ENCODE data around the gene TPM3. TPM values are rescaled to one million over a fixed set of nuclear protein-coding genes. Genes with fewer than 3 reads are reported as not detected.
"Not testable (repeated sequence)": the region's sequence is repeated elsewhere in the genome, so short reads cannot be mapped to it uniquely, and the experiment has no call there.

TPM3 gene
- total and polyA plus RNA-seq, 12 donors = 75.2 to 345 (median 114) TPM

DNA sequence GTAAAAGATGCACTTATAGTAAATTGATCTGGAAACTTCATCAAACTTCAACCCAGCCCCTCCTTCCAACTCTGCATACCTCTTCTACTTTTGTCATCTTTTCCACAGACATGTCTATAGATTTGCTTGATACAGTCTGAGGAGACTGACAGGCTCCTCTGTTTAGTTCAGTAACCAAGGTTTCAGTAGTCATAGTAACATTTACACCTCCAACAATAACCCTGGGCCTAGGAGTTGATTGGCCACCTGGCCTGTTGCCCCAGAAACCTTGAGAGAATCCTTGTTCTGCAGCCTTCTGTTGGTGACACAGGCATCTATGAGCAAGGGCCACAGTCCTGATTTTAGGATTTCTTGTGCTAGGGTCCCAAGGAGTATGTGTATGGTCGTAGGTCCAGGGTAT, 14.3 kb upstream of the TPM3 start, which contains the start of gene CFAP141:
Gene CFAP141 (minus strand): TSS at position 138 of the 400 bp plus-strand sequence. CDS start 26 bp downstream, at position 112.
- no peaks in the 10 kb centered on the region for H3K9me3 ChIP-seq
- no peak within 1 kb of the TSS for H3K4me3 ChIP-seq
- H3K4me1 ChIP-seq = no peaks in the 10 kb centered on the region
- ATAC-seq = peak in 1 of 8 donors; percentile 17
- H3K27ac ChIP-seq = no peak within 1 kb of the TSS
- peaks cover 0 to 69% (median 54%) of the 10 kb centered on the region in 9 donors for H3K36me3 ChIP-seq
- intact Hi-C loops (cut with DNase I) = loop anchor here in 2 of 10 donors (10.0 kb wide), 1 partner anchor 59 kb away; no protein-coding TSS in a partner anchor
- DNase-seq = no peak
- TF ChIP-seq, protein P1, sequence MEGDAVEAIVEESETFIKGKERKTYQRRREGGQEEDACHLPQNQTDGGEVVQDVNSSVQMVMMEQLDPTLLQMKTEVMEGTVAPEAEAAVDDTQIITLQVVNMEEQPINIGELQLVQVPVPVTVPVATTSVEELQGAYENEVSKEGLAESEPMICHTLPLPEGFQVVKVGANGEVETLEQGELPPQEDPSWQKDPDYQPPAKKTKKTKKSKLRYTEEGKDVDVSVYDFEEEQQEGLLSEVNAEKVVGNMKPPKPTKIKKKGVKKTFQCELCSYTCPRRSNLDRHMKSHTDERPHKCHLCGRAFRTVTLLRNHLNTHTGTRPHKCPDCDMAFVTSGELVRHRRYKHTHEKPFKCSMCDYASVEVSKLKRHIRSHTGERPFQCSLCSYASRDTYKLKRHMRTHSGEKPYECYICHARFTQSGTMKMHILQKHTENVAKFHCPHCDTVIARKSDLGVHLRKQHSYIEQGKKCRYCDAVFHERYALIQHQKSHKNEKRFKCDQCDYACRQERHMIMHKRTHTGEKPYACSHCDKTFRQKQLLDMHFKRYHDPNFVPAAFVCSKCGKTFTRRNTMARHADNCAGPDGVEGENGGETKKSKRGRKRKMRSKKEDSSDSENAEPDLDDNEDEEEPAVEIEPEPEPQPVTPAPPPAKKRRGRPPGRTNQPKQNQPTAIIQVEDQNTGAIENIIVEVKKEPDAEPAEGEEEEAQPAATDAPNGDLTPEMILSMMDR (IDR thresholded peaks at IDR 0.05) = no peak
- 76 to 91% methylated on average over 1 of the region's 1 CpG for WGBS, 2 donors
- H3K27me3 ChIP-seq = no peaks in the 10 kb centered on the region

DNA sequence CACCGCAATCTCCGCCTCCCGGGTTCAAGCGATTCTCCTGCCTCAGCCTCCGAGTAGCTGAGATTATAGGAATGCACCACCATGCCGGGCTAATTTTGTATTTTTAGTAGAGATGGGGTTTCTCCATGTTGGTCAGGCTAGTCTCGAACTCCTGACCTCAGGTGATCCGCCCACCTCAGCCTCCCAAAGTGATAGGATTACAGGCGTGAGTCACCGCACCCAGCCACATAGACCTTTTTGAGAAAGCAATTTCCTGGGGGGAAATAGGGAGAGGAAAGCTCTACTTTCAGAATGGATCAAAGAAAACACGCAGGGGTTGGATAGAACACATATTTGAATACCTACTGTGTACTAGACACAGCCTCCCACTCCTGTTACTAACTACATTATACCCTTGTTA, 13.9 kb upstream of the TPM3 start:
- not testable (repeated sequence) for ATAC-seq, H3K27ac ChIP-seq, H3K4me3 ChIP-seq, H3K27me3 ChIP-seq, H3K4me1 ChIP-seq, H3K9me3 ChIP-seq, DNase-seq
- H3K36me3 ChIP-seq = peaks cover 0 to 65% (median 51%) of the 10 kb centered on the region in 9 donors
- WGBS, 2 donors = 94 to 95% methylated on average over 11 of the region's 11 CpGs
- intact Hi-C loops (cut with DNase I) = loop anchor here in 2 of 10 donors (10.0 kb wide), 1 partner anchor 59 kb away; no protein-coding TSS in a partner anchor

DNA sequence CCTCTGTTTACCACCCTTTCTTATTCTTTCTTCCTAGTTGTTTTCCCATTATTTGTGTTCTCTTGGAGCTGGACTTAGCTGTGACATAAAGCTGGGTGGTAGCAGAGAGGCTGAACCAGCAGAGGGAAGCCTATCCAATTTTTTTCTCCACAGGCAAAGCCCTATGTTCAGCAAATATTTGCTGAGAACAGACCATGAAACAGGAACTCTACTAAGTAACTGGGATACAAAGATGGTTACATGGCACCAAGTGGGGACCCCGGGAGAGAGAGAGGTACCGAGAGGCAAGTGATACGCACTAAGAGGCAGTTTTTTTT, 7.6 kb upstream of the TPM3 start:
- no peaks in the 10 kb centered on the region for H3K9me3 ChIP-seq
- intact Hi-C loops (cut with DNase I) = loop anchor here in 6 of 10 donors (1.0 to 10.0 kb wide), 5 partner anchors 67 to 135 kb away; partner anchors contain the start of gene HAX1 (in 5 of the 6)
- ATAC-seq = peak in 6 of 8 donors; percentile 14 to 29 (median 22)
- H3K36me3 ChIP-seq = peaks cover 0 to 3% (median 0%) of the 10 kb centered on the region in 9 donors
- peaks cover 0 to 8% (median 4%) of the 10 kb centered on the region in 9 donors for H3K4me1 ChIP-seq
- H3K27me3 ChIP-seq = no peaks in the 10 kb centered on the region
- no peak for DNase-seq
- TF ChIP-seq, protein P1 (IDR thresholded peaks at IDR 0.05) = no peak
- H3K27ac ChIP-seq = no peak overlapping the region
- WGBS, 2 donors = 91 to 97% methylated on average over 3 of the region's 3 CpGs
- H3K4me3 ChIP-seq = no peak overlapping the region

DNA sequence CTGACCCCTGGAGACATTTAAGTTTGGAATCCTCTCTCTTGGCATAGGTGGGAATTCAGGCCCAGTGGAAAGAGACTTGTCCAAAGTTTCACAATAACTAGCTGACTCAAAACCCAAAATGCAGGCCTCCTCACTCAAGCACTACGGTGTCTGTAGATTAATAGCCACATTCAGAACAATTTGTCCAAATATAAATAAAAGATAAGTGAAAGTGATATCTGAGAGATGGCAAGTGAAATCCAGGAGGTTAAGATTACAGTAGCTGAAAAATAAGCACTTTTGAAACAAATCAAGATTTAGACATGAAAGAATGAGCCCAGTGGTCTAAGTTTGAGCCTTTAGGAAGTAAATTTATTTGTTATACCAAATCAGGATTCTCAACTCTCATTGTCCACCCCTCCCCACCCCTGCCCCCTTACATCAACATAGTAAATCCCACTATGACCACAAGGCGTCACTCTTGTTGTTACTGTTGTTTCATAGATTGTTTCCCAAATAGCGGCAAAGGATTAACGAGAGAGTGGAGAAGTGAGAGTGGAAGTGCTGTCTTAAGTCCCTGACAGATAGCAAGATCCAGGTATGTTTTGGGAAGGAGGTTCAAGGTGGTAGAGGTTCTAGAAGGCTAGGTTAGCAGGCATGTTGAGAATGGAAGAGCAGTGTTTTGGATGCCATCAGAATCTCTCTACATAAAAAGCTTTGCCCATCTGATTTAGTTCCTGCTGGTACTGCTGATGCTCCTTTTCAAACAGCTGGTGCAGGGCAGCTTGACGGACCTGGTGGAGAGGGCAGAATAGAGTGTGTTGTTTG, 7.1 kb upstream of the TPM3 start:
- peak in 1 of 2 donors; percentile 61 for DNase-seq
- Histone ChIP-seq H3K27me3 (no peaks in the 10 kb centered on the region), H3K4me3 (no peak overlapping the region), H3K36me3 (no peaks in the 10 kb centered on the region), H3K27ac (no peak overlapping the region), H3K9me3 (no peaks in the 10 kb centered on the region), H3K4me1 (peaks cover 0 to 8% (median 4%) of the 10 kb centered on the region in 9 donors)
- peak; percentile 49 to 81 (median 74) for ATAC-seq
- TF ChIP-seq, protein P1 (IDR thresholded peaks at IDR 0.05) = peak in 8 of 9 donors; percentile 21 to 67 (median 56)
- WGBS, 2 donors = 9 to 14% methylated on average over 5 of the region's 5 CpGs
- intact Hi-C loops (cut with DNase I) = loop anchor here in 6 of 10 donors (1.0 to 10.0 kb wide), 5 partner anchors 68 to 136 kb away; partner anchors contain the start of gene HAX1 (in 5 of the 6)

Measured in heart right ventricle (tissue), 16 donors.